ENCODE measurements around the gene BEGAIN.
"Not testable (repeated sequence)": the region's sequence is repeated elsewhere in the genome, so short reads cannot be mapped to it uniquely, and the experiment has no call there.

BEGAIN gene

GRCh38 chr14:100523131-100523842 lies 63.9 kb downstream of the BEGAIN start:
- DNase-seq, result no peak

- DNase-seq, result no peak
These were observed 64.6 kb downstream of the BEGAIN start for GRCh38 chr14:100522616-100523099.

GRCh38 chr14:100506053-100506452 lies 81.2 kb downstream of the BEGAIN start:
- DNase-seq, result not testable (repeated sequence)

- DNase-seq, result no peak
These were observed 82.7 kb downstream of the BEGAIN start for GRCh38 chr14:100504372-100505078.

- DNase-seq, result no peak
These were observed 84.0 kb downstream of the BEGAIN start for GRCh38 chr14:100503251-100503650.

- no peak for DNase-seq
These were observed 84.5 kb downstream of the BEGAIN start for GRCh38 chr14:100502622-100503220.

GRCh38 chr14:100500128-100500527 lies 87.1 kb downstream of the BEGAIN start:
- DNase-seq, result no peak

GRCh38 chr14:100498068-100498467 lies 89.1 kb downstream of the BEGAIN start:
- no peak for DNase-seq

DNA sequence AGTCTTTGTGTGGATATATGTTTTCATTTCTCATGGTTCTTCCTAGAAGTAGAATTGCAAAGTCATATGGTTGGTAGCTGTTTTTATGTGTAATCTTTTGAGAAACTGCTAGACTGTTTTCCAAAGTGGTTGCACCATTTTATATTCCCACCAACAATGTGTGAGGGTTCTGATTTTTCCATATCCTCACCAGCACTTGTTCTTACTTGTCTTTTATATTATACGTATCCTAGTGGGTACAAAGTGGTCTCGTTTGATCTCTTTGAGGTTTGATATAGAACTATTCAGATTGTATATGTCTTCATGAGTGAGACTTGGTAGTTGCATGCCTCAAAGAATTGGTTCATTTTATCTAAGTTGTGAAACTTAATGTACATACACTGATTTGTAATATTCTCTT lies 91.3 kb downstream of the BEGAIN start:
- DNase-seq, result no peak

DNA sequence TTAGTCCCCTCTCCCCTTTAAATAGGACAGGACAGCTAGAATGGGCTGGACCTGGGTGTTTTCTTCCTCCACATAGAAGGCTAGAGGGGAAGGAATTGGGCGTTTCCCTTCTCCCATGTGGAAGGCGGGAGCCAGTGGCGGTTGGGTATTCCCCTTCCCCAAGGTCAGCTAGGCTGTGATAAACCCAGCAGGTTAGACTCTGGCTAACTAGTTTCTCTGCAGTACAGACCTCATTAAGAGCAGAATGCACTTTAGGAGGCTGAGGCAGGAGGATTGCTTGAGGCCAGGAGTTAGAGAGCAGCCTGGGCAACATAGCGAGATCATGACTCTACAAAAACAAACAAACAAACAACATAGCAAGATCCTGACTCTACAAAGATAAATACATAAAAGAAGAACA lies 92.6 kb downstream of the BEGAIN start:
- DNase-seq, result no peak

DNA sequence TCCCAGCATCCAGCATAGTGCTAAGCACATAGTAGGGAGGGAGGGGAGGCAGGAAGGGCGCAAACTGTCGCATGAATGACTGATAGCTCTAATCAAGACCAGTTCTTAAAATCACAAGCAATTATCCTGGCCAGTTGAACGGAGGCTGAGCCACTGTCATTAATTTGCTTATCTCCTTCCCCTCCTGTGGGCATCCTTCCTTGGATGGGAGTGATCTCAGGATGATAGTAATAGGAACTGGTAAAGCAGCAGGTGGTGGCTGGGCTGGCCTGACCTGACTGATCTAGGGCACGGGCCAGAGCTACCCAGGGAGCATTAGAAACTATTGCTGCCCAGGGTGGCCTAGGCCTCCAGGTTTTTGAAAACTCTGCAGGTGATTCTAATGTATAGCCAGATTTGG lies 97.0 kb downstream of the BEGAIN start:
- no peak for DNase-seq

GRCh38 chr14:100488057-100488456 lies 99.2 kb downstream of the BEGAIN start:
- DNase-seq, result no peak

GRCh38 chr14:100487304-100487703 lies 99.9 kb downstream of the BEGAIN start:
- no peak for DNase-seq

All from right kidney (tissue), 1 donor.